ENCODE results near the gene CABP1. TPM values are rescaled to one million over a fixed set of nuclear protein-coding genes. Genes with fewer than 3 reads are reported as not detected.
"Not testable (repeated sequence)": the region's sequence is repeated elsewhere in the genome, so short reads cannot be mapped to it uniquely, and the experiment has no call there.

The CABP1 gene
- total RNA-seq, 2 donors from 2014 or later: 3.0 TPM; not detected in 1

DNA sequence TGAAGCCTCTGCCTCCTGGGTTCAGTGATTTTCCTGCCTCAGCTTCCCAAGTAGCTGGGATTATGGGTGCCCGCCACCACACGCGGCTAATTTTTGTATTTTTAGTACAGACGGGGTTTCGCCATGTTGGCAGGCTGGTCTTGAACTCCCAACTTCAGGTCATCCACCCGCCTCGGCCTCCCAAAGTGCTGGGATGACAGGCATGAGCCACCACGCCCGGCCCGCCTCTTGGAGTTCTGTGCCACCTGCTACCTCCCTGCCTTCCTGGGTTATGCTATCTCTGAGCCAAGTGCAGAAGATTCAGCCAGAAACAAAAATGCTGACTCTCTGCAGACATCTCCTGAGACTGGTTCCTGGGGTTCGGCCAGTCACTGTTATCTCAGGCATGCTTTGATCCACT, 13.2 kb downstream of the CABP1 start:
- DNase-seq (ENCODE audit: low spot score in 2 of 2): no peak
- no peak for ATAC-seq
- Mint-ChIP-seq H3K27ac (no peak overlapping the region), H3K9me3 (no peaks in the 10 kb centered on the region), H3K36me3 (no peaks in the 10 kb centered on the region)

DNA sequence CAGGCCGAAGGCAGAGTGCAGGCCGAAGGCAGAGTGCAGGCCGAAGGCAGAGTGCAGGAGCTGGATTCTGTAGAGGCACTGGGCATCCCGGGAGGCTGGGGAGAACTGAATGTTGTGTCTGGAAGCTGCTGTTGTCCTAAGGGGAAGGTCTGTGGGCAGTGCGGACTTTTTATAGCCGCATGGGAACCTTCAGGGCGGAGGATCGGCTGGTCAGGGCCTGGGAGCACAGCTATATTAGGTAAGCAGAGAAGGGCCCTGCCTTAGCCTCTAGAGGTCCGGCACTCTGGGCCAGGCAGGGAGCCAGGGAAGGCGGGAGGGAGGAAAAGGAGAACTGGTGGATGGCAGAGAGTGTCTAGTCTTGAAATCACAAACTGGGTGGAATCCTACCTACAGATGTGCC, 14.2 kb downstream of the CABP1 start:
- DNase-seq (ENCODE audit: low spot score in 2 of 2): no peak
- ATAC-seq: no peak
- H3K9me3 Mint-ChIP-seq: no peaks in the 10 kb centered on the region
- no peaks in the 10 kb centered on the region for H3K36me3 Mint-ChIP-seq
- H3K27ac Mint-ChIP-seq: peak overlapping the region in 1 of 2 donors; percentile 44

DNA sequence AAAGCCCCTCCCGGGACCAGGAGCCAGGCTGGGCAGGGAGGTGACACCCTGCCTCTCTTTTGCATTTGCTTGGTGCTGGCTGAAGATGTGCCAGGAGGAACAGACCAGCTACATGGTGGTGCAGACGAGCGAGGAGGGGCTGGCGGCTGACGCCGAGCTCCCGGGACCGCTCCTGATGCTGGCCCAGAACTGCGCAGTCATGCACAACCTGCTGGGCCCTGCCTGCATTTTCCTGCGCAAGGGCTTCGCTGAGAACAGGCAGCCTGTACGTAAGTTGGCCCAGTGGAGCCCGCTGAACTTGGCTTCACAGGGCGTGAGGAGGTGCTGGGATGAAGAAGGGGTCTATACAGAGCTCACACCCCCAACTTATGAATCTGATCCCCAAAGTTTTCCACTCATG, 15.6 kb downstream of the CABP1 start:
- no peaks in the 10 kb centered on the region for H3K9me3 Mint-ChIP-seq
- DNase-seq (ENCODE audit: low spot score in 2 of 2): no peak
- H3K27ac Mint-ChIP-seq: no peak overlapping the region
- H3K36me3 Mint-ChIP-seq: no peaks in the 10 kb centered on the region
- ATAC-seq: no peak

DNA sequence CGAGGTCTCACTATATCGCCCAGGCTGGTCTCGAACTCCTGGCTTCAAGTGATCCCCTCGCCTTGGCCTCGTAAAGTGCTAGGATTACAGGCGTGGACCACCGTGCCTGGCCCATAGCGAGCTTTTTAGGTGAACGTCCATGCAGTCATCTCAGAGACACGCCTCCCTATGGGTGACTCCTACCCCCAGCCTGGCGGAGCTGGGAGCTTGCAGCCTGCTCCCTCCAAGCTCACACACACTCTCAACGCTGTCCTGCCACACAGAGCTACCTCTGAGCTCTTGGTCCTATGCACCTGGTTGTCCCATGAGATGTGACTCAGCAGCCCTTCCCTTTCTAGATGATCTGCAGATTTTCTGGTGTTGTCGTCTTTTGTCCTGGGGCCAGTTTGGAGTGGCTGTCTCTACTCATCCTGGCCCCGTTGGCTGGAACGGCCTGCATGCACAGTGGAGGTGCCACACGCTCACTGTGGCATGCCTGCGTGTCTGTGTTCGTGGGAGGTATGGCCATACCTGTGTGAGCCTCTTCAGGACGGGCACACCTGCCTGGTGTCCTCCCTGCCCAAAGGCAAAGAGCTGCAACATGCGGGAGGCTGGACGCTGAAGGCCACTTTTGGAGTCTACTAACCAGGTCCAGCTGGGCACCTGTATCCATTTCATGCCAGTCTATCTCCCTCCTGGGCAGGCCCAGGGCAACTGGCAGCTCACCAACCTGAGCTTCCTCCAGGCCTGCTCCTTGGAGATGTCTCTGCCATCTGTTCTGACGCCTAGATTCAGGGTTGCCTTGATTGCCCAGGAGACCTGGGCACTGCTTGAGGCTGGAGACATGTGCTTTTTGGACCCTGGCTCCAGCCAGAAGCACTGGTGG, 18.1 kb downstream of the CABP1 start:
- ATAC-seq: no peak
- H3K9me3 Mint-ChIP-seq: no peaks in the 10 kb centered on the region
- H3K27ac Mint-ChIP-seq: no peak overlapping the region
- no peaks in the 10 kb centered on the region for H3K36me3 Mint-ChIP-seq
- DNase-seq (ENCODE audit: low spot score in 2 of 2): no peak

DNA sequence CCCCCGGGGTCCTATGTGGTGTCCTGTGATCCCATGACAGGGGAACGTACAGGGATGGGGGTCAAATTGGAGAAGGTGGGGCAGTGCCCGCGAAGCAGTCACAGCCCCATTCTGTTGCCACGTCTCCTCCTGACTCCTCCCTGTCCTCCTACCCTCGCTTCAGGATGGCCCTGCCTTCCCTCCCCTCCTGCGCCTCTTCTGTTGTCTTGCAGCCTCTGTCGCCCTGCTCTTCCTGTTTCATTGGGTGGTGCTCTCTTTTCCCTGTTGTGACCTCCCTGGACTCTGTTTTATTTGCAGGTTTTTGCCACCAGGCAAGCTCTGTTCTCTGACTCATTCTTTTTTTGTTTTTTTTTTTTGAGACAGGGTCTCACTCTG, 18.7 kb downstream of the CABP1 start:
- no peak for ATAC-seq
- H3K27ac Mint-ChIP-seq: no peak overlapping the region

DNA sequence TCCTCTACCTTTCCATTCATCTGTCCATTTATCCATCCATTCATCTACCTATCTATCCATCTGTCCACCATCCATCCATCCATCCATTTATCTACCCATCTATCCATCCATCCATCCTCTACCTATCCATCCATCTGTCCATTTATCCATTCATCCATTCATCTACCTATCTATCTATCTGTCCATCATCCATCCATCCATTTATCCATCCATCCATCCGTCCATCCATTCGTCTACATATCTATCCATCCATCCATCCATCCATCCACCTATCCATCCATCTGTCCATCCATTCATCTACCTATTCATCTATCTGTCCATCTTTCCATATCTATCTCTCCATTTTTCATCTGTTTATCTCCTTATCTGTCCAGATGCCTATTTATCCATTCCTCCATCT, 21.0 kb downstream of the CABP1 start:
- no peaks in the 10 kb centered on the region for H3K9me3 Mint-ChIP-seq
- ATAC-seq (no peak), DNase-seq (ENCODE audit: low spot score in 2 of 2) (no peak)
- no peak overlapping the region for H3K27ac Mint-ChIP-seq
- H3K36me3 Mint-ChIP-seq: no peaks in the 10 kb centered on the region

More for the DNA sequence above, 18.7 kb downstream of the CABP1 start:
- no peak for DNase-seq (ENCODE audit: low spot score in 2 of 2)
- Mint-ChIP-seq H3K36me3 (no peaks in the 10 kb centered on the region), H3K9me3 (no peaks in the 10 kb centered on the region)

DNA sequence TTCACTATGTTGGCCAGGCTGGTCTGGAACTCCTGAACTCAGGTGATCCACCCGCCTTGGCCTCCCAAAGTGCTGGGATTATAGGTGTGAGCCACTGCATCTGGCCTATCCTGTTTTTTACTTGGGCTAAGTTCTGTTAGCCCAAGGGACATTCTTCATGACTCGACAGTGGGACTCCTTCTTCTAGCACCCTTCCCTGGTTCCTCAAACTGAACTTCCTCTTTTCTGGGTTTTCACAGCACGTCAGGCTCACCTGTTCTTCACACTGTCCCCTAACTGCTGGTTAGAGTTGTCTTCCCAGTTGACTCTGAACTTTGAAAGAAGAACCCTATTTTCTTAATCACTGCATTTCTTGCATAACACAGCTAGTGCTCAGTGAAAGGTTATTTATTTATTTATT, 22.5 kb downstream of the CABP1 start:
- Mint-ChIP-seq H3K36me3 (no peaks in the 10 kb centered on the region), H3K9me3 (no peaks in the 10 kb centered on the region), H3K27ac (no peak overlapping the region)
- ATAC-seq: no peak
- DNase-seq (ENCODE audit: low spot score in 2 of 2): no peak

DNA sequence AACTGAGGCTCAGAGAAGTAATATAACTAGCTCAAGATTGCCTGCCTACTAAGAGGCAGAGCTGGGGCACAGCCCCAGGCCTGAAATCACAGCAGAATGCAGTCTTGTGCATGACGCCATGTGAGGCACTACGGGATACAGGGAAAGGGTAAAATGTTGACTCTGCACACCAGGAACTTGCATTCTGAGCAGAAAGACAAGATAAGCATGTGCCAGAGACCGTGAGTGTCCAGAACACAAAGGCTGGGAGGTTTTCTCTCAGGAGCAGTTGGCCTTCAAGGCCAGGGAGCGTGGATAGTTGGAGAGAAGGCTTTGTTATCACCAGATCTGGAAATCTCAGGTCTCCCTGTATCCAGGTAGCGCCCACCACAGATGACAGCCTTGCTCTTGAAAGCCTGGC, 23.3 kb downstream of the CABP1 start:
- DNase-seq (ENCODE audit: low spot score in 2 of 2) (no peak), ATAC-seq (no peak)
- no peaks in the 10 kb centered on the region for H3K9me3 Mint-ChIP-seq
- peak overlapping the region in 1 of 2 donors; percentile 73 for H3K27ac Mint-ChIP-seq
- no peaks in the 10 kb centered on the region for H3K36me3 Mint-ChIP-seq

DNA sequence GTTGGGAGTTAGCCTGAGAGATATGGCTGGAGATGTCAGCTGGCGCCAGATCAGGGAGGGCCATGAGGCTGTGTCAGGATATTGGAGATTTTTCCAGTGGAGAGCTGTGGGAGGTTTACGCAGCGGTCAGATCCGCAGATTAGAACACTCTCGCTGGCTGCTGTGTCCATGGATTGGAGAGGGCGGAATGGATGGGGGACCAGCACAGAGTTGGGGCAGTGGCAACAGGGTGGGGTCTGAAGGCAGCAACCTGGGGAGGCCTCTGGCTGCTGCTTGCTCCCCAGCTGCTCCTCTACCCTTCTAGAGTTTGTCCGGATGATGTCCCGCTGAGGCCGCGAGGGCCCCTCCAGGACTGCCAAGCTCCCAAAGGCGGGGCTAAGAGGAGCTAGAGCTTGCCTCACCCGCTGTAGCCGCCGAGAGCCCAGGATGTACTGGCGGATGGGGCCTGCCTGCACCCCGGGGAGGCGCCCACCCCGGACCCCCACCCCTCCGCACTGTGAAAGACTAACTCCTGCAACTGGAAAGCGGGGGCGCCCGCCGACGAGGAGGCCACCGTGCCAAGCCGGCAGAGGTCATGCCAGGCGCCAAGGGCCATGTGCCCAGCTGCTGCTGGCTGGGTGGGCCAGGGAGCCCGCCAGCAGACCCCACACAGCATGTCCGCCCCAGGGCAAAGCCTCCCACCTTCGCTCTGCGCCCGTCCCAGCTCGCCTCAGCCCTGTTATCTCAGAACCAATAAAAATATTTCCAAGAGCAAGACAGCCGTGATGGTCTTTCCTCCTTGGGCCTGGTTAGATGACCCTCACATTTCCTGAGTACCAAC, 26.4 kb downstream of the CABP1 start:
- Mint-ChIP-seq H3K27ac (no peak overlapping the region), H3K36me3 (no peaks in the 10 kb centered on the region), H3K9me3 (no peaks in the 10 kb centered on the region)
- ATAC-seq (no peak), DNase-seq (ENCODE audit: low spot score in 2 of 2) (no peak)

DNA sequence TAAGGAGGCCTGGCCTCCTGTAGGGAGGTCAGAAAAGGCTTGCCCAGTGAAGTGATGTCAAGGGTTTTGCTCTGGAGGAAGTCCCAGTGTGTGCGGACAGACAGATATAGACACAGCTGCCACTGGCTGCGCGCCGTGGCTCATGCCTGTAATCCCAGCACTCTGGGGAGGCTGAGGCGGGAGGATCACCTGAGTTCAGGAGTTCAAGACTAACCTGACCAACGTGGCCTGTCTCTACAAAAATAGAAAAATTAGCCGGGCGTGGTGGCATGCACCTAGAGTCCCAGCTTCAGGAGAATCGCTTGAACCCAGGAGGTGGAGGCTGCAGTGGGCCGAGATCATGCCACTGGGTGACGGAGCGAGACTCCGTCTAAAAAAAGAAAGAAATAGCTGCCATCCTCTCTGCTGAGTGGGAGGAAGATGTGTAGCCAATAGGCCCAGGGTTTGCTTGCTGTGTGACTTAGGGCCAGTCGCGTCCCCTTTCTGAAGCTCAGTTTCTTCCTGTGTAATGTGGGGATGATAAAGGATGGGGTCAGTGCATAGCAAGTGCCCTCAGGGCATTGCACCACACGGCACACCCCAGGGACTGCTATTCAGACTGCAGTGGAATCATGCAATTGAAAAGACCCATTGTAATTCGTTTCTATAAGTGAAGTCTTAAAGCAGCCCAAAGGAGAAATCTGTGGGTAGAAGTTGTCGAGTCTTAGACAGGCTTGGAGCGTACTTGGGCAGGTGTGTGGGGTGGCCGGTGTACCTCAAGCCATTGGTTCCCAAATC, 27.9 kb downstream of the CABP1 start:
- no peak for ATAC-seq
- no peak overlapping the region for H3K27ac Mint-ChIP-seq
- no peak for DNase-seq (ENCODE audit: low spot score in 2 of 2)

DNA sequence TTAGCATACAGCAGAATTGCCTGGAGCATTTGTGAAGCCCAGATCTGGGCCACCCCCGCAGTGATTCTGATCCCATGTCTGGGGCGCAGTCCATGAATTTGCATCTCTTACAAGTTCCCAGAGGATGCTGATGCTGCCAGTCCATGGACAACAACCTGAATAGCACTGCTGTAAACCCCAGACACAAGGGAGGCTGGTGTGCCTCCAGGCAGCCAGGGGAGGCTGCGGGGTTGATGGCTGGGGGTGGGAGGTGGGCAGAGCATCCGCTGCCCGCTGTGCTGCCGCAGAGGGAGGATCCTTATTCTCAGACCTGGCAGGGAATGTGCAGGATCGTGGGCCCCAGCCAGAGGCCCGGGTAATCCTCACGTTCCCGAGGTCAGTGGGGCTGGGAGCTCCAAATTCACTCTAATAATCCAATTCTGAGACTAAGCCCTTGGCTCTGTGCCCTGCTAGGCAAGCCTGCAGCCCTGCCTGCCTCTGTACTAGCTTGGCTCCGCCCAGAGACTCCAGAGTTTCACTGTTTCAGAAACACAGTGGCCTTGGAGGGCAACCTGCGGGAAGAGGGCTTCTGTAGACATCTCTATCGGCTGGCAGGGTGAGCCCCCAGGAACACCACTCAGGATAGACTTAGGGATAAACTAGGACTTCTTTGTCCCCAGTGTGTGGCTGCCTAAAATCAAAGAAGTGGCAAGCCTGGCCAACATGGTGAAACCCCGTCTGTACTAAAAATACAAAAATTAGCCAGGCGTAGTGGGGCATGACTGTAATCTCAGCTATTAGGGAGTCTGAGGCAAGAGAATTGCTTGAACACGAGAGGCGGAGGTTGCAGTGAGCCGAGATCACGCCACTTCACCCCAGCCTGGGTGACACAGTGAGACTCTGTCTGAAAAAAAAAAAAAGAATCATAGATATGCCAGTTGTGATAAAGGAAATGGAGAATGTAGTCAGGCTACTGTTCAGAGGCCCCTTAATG, 28.7 kb downstream of the CABP1 start:
- ATAC-seq: no peak
- H3K9me3 Mint-ChIP-seq: no peaks in the 10 kb centered on the region
- H3K27ac Mint-ChIP-seq: no peak overlapping the region

More for the DNA sequence above, 27.9 kb downstream of the CABP1 start:
- Mint-ChIP-seq H3K9me3 (no peaks in the 10 kb centered on the region), H3K36me3 (no peaks in the 10 kb centered on the region)

DNA sequence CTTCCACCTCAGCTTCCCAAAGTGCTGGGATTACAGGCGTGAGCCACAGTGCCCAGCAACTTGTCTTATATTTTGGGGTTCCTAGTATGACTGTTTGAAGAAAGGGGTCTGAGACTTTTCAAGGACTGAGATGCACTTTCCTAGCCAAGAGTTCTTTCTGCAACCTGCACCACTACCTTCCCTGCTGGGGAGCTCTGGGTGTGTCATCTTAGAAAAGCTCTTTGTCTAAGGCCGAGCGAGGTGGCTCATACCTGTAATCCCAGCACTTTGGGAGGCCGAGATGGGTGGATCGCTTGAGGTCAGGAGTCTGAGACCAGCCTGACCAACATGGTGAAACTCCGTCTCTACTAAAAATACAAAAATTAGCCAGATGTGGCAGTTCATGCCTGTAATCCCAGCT, 29.8 kb downstream of the CABP1 start:
- H3K36me3 Mint-ChIP-seq; H3K27ac Mint-ChIP-seq; ATAC-seq; H3K9me3 Mint-ChIP-seq; DNase-seq (ENCODE audit: low spot score in 2 of 2): not testable (repeated sequence)

More for the DNA sequence above, 28.7 kb downstream of the CABP1 start:
- H3K36me3 Mint-ChIP-seq: no peaks in the 10 kb centered on the region
- DNase-seq (ENCODE audit: low spot score in 2 of 2): no peak

DNA sequence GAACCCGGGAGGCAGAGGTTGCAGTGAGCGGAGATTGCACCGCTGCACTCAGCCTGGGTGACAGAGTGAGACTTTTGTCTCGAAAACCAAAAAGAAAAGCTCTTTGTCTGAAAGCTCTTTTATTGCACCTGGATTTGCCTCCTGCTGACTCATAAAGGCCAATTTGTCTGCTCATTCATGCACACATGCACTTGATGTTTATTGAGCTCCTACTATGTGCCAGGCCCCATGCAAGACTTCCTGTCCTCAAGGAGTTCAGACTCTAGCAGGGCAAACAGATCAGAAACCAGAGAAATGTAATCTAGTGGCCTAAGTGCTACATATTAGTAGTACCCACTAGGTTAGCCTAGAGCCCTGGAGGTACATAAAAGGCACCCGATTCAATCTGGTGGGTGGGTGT, 30.2 kb downstream of the CABP1 start:
- no peak for DNase-seq (ENCODE audit: low spot score in 2 of 2)
- Mint-ChIP-seq H3K9me3 (no peaks in the 10 kb centered on the region), H3K36me3 (no peaks in the 10 kb centered on the region), H3K27ac (no peak overlapping the region)
- ATAC-seq: no peak

DNA sequence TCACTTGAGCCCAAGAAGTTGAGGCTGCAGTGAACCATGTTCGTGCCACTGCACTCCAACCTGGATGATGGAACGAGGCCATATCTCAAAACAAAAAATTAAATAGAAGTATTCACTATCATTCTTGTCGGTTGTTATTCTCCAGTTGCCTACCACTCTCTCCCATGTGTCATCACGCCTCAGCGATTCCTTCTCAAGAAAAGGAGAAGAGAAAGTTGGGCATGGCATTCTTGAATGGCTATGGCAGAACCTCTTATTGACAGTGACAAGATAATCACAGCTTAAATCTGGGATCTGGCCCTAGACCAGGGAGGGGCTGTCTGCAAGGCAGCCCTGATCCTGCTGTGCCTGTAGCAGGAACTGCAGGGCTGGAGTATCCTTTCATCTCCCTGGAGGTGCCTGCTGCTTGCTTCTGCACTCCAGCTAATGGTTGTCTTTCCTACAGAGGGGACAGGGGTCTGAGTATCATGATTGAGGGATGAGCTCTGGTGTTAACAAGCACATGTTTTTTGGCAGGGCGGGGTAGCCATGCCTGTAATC, 33.7 kb downstream of the CABP1 start:
- H3K27ac Mint-ChIP-seq: no peak overlapping the region
- H3K9me3 Mint-ChIP-seq: no peaks in the 10 kb centered on the region
- ATAC-seq (no peak), DNase-seq (ENCODE audit: low spot score in 2 of 2) (no peak)
- H3K36me3 Mint-ChIP-seq: no peaks in the 10 kb centered on the region

DNA sequence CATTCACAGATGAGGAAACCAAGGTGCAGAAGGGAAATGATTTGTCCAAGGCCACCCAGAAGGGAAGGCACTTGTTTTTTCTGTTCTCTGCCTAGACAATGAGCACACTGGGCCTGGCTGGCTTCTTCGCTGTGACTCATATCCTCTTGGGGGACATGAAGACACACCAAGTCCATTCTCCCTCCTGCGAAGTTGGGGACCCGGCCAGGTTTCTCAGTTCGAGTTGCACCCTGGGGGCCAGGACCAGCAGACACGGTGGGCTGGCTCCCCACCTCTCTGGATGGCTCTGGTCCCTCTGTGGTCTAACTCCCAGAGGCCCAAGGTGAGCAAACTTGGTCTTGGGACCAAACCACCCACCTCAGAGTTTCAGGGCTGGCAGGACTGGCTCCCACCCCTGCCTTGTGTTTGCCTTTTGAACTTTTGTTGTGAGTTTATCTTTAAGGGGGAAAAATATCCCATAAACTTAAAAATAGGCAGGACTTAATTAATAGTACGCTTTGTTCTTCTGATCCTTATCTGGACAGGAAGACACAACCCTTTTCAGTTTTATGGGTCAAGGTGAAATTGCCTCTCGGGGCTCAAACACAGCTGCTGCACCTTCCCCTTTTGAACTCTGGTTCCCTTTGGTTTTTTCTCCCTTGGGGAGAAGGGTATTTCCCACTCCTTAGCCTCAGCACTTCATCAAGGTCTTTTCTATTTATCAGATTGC, 37.5 kb downstream of the CABP1 start:
- Mint-ChIP-seq H3K36me3 (no peaks in the 10 kb centered on the region), H3K27ac (no peak overlapping the region), H3K9me3 (no peaks in the 10 kb centered on the region)
- ATAC-seq (peak; percentile 87 to 91), DNase-seq (ENCODE audit: low spot score in 2 of 2) (no peak)

Measured in activated naive CD4-positive, alpha-beta T cell treated with anti-CD3 and anti-CD28 coated beads, Interleukin-2, amount 50 U/mL, for 72 hours (primary cell).